Midbrain (tissue), 1 donor: ENCODE data around the gene RASSF3.
"Not testable (repeated sequence)": the region's sequence is repeated elsewhere in the genome, so short reads cannot be mapped to it uniquely, and the experiment has no call there.

Experiments
- DNase-seq: peaks from one replicate; lab custom pipeline; 2025; lab: John Stamatoyannopoulos, UW

RASSF3 gene

DNA sequence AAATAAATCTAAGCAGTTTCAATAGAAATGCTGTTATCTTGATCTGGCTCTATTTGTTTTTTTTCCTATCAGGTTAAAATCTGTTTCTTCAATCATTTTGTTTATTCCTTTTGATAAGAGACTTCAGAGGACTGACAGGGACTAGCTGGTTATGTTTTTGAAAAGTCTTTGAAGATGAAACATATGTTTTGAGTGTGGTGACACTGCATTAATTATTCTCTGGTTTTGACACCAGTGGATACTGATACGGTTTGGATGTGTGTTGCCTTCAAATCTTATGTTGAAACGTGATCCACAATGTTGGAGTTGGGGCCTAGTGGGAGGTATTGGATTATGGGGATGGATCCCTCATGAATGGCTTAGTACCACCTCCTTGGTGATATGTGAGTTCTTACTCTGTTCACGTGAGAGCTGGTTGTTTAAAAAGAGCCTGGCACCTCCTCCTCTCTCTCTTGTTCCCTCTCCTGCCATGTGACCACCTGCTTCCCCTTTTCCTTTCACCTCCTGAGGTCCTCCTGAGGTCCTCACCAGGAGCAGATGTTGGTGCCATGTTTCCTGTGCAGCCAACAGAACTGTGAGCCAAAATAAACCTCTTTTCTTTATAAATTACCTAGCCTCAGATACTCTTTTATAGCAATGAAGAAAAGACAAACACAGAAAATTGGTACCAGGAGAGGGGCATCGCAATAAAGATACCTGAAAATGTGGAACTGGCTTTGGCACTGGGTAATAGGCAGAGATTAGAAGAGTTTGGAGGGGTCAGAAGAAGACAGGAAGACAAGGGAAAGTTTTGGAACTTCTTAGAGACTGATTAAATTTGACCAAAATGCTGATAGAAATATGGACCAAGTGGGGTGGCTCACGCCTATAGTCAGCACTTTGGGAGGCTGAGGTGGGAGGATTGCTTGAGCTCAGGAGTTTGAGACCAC lies 23.0 kb downstream of the RASSF3 start:
- no peak for DNase-seq

DNA sequence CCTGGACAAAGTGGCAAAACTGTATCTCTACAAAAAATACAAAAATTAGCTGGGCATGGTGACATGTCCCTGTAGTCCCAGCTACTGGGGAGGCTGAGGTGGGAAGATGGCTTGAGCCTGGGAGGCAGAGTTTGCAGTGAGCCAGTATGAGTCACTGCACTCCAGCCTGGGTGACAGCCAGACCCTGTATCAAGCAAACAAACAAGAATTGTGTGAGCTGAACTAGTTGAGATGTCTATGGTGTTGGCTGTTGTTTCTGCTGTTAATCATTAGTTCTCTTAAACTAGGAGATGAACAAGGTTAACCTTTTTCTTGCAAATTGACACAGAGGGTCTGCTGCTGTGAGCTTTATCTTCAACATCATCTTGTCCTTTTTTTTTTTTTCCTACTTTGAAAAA lies 23.6 kb downstream of the RASSF3 start:
- DNase-seq = no peak

DNA sequence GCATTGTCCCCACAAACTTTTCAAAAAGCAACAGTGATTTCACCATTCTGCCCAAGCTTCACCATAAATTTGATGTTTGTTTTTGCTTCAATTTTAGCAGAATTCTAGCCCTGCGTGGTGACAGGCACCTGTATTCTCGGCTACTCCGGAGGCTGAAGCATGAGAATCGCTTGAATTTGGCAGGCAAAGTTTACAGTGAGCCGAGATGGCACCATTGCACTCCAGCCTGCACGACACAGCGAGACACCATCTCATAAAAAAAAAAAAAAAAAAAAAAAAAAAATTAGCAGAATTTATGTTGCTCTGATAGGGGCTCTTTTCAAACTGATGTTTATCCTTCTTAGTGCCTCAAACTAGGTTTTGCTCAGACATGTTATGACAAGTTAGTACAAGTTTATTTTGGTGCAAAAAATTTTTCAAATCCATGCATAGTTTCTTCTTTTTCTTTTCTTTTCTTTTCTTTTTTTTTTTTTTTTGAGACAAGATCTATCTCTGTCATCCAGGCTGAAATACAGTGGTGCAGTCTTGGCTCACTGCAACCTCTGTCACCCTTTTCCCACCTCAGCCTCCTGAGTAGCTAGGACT lies 24.3 kb downstream of the RASSF3 start:
- no peak for DNase-seq

DNA sequence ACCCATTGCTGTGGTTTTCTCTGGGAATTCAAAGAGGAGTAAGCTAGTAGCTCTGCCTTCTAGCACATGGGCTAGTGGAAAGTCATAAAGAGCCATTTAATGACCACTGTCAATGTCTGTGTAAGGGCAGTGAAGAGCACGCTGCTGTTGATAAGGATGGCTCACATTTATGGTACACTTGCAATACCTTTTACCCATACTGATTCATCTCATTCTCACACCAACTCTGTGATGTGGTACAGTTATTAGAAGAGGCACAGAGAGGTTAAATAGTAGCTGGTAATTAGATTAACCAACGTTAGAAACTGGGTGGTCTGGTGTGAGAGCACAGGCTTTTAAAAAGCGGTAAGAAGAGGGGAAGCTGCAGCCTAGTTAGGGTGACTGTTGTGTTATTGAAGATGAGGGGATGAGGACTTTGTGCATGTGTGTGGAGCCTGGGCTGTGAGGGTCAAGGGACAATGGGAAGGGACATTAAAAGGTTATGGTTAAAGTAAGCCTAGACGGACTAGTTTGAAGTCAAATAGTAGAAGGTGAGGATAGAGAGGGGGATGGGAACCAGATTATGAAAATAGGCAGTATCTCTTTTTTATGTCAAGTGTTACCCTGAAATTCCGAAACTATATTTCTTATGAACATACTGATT lies 25.2 kb downstream of the RASSF3 start:
- DNase-seq = no peak

DNA sequence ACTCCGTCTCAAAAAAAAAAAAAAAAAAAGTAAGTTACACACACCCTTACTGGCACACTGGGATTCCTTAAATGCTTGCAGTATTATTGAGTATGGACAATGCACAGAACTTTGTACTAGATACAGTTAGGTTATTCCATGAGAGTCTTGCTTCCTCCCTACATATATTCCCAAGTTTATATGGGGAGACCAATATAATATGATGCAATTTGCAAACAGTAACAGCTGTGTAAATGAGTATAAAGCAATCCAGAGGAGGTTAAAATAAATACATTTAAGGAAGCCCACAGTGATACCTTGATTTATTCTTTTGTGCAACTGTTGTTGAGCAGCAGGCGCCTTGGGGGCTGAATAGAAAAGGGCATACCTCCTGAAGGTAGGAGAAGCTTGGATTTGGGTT lies 26.6 kb downstream of the RASSF3 start:
- no peak for DNase-seq

DNA sequence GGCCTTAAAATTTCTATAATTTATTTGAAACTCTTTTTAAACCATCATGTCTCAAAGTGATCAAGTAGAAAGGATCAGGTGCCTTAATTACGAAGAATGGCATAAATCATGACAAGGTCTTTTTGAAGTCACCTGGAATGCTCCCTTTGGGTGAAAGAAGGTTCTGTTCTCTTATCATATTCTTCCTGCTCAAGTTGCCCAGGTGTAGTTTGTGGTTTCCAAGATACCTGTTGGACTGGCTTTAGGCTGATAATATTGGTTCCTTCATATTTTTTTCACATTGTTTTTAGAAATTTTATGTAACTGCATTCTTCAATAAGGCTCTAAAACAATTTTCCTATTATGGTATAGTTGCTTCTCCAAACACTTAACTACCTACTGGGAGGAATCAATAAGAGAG lies 29.2 kb downstream of the RASSF3 start:
- no peak for DNase-seq

DNA sequence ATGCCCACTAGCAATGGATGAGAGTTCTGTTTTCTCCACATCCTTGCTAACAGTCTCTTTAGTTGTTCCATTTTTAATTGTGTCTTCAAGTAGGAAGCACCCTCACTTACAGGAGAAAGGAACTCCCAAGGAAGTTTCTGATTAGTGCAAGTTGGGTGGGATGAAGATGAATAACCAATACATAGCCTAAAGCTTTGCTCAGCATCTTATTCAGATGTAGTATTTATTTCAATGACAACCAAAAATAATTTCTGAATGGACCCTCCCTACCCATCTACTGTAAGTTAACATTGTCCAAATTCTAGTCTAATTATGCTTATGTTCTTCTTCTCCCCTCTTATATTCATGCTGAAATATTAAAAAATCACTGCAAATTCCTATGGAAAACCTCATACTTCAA lies 36.0 kb downstream of the RASSF3 start:
- DNase-seq = no peak

DNA sequence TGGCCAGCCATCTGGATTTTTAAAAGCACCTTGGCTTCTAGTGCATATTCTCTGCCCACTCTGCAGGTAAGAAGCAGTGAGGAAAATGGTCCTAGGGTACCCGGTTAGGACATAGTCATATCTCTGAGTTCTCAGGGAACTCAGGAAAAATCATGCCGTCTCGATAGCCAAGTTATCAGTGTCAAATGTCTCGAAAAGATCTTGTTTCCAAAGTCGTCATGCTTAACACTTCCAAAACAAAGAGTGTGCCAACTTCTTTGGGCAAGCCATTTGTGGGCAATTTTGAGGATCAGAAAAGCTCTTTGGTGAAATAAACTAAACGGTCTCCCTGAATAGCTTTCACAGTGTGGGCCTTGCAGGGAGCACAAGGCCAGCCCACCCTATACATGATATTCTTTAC lies 39.2 kb downstream of the RASSF3 start:
- DNase-seq = no peak

DNA sequence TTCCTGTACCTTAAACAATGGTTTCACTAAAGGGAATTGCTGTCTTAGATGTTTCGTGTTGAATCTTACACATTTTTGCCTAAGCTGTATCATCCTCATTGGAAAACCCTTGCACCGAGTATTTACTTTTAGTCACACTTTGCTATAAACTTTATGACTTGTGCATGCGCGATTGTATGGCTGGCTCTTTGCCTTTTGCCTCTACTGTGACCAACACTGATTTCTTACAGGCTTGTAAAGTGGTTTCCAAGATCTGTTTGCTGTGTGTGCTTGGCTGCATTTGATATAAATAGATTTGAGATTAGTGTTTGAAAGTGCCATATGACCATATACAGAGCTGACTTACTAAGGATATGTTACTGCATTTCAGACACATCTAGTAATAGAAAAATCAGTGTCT lies 40.5 kb downstream of the RASSF3 start:
- DNase-seq = no peak

DNA sequence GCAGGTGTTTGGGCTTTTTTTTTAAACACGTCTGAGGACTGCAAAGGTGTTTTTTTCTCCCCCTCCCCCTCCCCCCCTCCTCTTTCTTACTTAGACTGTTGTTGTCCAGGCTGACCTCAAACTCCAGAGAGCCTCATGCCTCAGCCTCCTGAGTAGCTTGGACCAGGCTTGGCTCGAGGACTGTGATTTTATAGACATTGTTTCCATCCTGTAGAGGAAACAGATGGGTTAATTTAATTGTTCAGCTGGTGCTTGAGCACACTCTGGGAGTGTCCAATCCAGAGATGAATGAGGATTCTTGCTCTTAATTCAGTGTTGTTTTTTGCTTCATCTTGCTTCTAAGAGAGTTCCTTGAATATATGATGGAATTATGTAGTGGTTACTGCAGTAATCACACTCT lies 42.1 kb downstream of the RASSF3 start:
- DNase-seq = no peak

DNA sequence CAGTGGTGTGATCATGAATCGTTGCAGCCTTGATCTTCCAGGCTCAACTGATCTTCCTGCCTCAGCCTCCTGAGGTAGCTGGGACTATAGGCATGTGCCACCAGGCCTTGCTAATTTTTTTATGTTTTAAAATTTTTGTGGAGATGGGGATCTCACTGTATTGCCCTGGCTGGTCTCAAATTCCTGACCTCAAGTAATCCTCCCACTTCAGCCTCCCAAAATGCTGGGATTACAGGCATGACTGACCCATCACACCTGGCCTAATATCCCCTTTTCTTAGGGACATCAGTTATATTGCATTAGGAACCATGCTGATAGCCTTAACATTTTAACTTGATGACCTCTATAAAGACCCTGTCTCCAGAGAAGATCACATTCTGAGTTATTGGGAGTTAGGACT lies 42.8 kb downstream of the RASSF3 start:
- no peak for DNase-seq

DNA sequence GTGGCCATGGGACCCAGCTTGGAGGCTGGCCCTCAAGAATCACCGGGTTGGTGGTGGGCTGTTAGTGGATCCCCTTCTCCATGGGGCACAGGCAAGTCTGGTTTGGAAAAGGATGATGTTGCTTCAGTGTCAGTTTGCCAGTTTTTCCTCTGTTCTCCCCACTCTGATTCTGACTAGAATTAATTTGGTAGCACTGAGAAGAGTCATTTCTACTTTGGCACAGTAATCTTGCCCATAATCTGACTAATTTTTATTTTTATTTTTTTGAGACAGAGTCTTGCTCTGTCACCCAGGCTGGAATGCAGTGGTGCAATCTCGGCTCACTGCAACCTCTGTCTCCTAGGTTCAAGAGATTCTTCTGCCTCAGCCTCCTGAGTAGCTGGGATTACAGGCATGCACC lies 43.6 kb downstream of the RASSF3 start:
- DNase-seq = not testable (repeated sequence)

DNA sequence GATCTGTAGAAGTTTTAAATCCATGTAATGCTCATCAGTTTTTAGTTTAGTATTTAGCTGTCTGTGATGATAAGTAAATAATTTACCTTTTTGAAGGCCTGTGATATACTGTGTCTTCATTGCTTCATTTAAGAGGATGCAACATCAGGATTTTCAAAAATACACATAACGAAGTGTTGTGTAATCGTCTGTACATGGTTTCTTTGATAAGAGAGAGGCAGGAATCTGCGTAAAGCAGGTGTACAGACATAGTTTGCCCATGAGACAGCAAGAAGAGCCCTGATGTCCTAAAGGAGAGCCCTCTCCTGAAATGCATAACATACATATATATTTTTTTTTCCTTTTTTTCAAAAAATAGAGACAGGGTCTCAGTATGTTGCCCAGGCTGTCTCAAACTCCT lies 44.8 kb downstream of the RASSF3 start:
- DNase-seq = no peak

DNA sequence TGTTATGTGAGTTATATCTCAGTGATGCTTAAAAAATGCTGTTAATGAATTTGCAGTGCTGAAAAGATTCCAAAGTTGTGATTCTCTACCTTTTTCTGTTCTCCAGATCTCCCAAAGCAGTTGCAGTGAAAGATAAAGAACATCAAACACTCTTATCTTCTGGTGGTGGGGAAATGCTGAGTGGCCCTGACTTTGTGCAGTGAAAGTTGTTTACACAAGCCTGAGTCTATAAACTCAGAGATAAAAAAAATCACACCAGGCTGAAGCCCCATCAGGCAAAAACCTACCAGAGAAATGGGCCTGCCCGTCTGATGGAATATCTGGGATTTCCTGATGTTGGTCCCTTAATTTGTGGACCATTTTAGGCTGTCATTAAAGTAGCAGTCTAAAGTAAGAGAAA lies 46.1 kb downstream of the RASSF3 start:
- DNase-seq = no peak

DNA sequence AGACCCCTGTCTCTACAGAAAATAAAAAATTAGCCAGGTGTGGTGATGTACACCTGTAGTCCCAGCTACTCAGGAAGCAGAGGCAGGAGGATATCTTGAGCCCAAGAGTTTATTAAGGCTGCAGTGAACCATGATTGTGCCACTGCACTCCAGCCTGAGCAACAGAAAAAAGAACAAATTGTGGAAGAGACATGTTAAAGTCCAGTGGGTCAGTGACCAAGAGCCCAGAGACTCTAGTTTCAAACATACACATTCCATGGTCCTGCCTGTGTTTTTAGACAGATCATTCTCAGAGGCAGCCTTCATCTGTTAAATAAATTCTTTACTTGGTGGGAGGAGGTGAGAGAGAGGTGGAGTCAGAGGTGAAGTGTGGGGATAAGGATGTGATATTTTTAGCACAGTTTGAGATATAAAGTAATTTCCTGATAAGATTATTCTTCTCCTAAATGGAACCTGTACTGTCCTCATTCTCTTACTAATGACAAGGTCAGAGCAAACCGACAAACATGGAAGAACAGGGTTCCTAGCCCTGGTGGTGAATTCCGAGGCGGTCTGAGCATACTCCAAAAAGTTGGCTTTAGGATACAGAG lies 48.7 kb downstream of the RASSF3 start:
- no peak for DNase-seq

DNA sequence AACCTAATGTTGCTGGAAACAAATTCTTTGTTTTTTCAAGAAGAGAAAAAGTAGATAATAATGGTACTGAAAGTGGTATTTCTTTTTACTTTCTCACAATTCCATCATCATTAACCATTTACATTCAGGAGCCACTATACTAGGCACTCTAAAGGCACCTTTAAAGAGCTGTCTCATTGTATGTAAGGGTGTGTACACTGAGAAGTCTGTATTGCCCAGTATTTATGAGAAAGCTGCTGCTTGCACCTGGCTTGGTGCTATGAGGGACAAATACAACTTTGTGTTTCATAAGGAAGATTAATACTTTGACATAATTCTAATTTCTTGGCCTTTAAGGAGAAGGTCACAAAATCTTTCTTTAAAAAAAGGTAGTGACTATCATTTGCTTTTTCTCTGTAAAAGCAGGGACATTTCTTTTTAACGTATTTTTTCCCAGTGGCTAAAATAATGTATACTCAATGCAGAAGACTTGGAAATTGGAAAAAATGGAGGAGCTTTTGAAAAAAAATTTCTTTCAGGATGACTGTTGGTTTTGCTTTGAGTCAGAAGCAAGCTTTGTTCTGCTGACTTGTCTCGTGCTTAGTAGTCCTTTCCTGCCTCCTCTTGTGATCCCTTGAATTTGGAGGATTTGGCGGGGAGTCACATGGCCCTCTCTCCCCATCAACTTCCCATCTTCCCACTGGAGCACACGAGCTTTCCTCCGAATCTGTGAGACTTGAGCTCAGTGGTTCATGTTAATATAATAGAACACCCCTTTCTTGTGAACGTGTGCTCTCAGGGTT lies 50.1 kb downstream of the RASSF3 start:
- DNase-seq = no peak

DNA sequence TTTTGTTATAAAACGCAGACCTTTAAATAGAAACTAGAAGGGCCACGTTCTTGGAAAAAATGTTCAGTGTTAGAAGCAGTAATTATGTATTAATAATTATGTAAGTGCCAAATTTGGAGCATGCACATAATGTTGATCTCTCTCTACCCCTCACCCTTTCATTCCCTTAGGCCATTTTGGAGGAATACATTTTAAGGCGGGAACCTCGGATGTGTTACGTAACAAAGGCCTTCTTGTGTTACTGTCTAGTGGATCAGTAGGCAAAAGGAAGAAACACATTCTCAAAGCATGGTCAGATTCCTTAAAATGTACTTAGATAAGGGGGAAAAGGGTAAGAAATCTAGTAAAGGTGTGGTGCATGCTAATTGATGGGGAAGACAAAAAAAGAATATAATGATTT lies 52.7 kb downstream of the RASSF3 start:
- no peak for DNase-seq

DNA sequence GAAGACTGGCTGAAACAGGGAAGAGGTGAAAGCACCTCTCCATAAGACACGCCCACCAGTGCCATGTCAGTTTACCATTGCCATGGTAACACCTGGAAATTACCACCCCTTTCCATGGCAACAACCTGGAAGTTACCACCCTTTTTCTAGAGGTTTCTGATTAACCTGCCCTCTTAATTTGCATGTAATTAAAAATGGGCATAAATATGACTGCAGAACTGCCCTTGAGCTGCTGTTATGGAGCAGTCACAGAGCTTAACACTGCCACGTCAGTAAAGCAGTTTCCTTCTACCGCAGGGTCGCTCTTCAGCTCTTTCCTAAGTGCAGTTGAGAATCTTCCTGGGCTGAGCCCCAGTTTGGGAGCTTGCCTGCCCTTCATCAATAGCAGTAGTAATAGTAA lies 55.2 kb downstream of the RASSF3 start:
- DNase-seq = no peak

DNA sequence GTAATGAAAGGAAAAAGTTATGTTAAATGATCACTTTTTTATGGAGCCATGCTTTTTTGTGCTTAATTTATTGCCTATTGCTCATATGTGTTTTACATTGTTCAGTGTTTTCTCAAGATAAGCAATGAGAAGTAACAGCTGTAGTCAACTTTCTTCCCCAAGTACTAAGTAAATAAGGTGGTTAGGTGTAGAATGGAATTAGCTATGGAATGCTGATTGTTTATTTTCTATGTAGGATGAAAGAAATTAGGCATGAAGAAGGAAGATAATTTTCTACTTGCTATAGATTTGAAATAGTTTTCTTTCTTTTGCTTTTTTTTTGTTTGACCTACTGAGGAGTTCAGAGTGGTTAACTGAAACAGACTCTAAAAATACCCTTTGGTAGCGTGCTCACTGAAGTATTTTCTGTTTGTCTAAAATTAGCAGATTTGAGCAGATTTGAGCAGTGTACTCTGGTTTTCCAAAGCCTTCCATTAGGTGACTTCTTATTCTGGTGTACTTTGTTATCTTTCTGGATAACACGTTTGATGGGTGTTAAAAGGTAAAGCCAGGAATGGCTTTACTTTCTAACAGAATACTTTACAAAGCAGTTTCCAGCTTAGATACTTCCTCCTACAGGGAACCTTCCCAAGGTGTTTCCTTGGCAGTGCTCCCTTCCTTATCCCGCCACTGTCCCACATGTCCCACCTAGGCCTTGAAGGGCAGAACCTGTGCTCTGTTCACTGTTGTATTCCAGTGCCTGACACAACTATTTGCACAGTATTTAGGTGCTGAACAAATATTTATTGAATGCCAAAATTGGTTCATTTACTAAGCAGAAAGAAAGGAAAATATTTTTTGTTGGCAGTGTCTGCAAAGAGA lies 56.0 kb downstream of the RASSF3 start:
- no peak for DNase-seq

DNA sequence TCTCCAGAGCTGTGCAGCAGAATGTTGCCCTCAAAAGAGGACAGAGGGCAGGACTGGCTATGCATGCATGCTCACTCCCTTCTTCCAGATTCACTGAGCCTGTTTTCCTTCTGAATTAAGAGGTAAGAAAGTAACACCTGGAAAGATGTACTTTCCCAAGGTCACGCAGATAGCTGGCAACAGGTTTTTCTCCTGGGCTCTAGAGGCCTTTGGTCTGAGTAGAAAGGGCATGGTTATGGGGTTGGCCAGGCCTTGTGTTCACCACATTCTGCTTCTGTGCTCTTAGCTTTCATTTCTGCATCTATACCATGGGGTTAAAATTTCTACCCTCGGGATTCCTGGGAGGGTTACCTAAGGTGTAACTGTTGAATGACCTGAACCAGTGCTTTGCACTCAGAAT lies 57.5 kb downstream of the RASSF3 start:
- no peak for DNase-seq

DNA sequence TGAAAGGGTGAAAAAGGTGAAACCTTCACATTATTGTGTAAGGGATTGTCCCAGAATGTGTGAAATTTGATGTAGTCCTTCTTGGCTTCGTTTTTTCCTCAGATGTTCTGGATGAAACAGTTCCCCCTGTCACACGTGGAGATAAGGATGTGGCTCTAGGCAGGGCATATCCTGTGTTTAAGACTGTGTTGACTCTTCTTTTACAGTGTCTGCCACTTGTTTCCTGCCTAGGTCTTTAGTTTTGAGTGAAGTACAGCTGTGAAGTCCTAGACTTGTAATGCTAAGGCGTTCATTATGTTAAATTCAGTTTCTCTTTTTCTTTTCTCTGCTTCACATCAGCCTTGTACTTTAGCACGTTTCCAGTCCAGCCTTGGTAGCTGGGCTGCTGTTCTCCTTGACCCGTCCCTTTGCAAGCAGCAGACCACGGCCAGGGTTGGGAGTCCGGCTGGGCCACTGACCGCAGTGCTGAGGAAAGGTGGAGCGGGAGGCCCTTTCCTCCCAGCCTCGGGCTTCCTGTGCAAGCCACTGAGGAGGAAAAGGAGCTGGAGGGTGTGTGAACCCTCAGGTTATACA lies 59.1 kb downstream of the RASSF3 start:
- DNase-seq = no peak
